HG03103 (cell line): Measurements from ENCODE around the gene CASP1.

ENCODE experiments used
- ATAC-seq: cut with Tn5 transposase; IDR thresholded peaks from one replicate; pipeline ENCODE4 v1.9.1; 2021; ENCODE audit warnings: low read depth; ENCODE audit not compliant: unreplicated experiment

CASP1 gene

GRCh38 chr11:104995001-104995408, 39.9 kb downstream of the CASP1 start:
- no peak for ATAC-seq

GRCh38 chr11:104992781-104993180, 42.2 kb downstream of the CASP1 start:
- no peak for ATAC-seq

- no peak for ATAC-seq
Observed at GRCh38 chr11:104991994-104992393, 43.0 kb downstream of the CASP1 start.

GRCh38 chr11:104984808-104985207, 50.1 kb downstream of the CASP1 start:
- ATAC-seq = no peak

GRCh38 chr11:104979839-104980238, 55.1 kb downstream of the CASP1 start:
- no peak for ATAC-seq
